Nephron (organoid): ENCODE measurements around the gene SRC.

Experiments used
- H3K27ac Mint-ChIP-seq, 3 experiments: 2 replicates each; pipeline ENCODE4 v1.8.0; 2020; ENCODE audit warnings: mixed read lengths in 3 of 3, mild to moderate bottlenecking in 2 of 3, moderate library complexity in 1 of 3
- H3K27me3 Mint-ChIP-seq: 2 replicates; pipeline ENCODE4 v1.8.0; 2021; ENCODE audit warnings: low read depth, mild to moderate bottlenecking, moderate library complexity, mixed read lengths
- H3K36me3 Mint-ChIP-seq: 2 replicates; pipeline ENCODE4 v1.8.0; 2020; ENCODE audit warnings: low read depth, mixed read lengths
- H3K4me1 Mint-ChIP-seq: 2 replicates; pipeline ENCODE4 v1.8.0; 2020; ENCODE audit warnings: mixed read lengths
- H3K4me3 Mint-ChIP-seq, 3 experiments: 2 replicates each; pipeline ENCODE4 v1.8.0; 2020; ENCODE audit warnings: mild to moderate bottlenecking in 3 of 3, mixed read lengths in 3 of 3, moderate library complexity in 2 of 3
- H3K9me3 Mint-ChIP-seq: 2 replicates; pipeline ENCODE4 v1.8.0; 2020; ENCODE audit warnings: mixed read lengths
- TF ChIP-seq, protein P1 (sequence below), 3 experiments: fragments of 200-600 bp; sonication (generic); IDR thresholded peaks; one replicate each; pipeline ENCODE4 v1.5.0; 2021; ENCODE audit warnings: antibody characterized with exemption in 3 of 3; ENCODE audit not compliant: unreplicated experiment in 3 of 3

The SRC gene

DNA sequence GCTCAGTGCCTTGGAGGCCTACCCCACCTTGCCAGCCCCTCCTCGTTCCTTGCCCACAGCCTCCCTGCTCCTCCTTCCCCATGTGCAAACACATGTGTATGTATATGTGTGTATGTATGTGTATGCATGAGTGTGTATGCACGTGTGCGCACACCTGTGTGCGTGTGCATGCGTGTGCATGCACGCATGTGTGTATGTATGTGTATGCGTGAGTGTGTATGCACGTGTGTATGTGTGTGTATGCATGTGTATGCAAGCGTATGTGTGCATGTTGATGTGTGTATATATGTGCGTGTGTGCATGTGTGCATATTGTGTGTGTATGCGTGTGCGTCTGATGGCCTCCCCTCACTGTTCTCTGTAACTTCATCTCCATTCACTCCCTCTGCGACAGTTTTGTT, 74.7 kb downstream of the SRC start:
- Mint-ChIP-seq H3K36me3 (no peaks in the 10 kb centered on the region), H3K4me3 (no peak overlapping the region), H3K9me3 (no peaks in the 10 kb centered on the region), H3K4me1 (peaks cover 33% of the 10 kb centered on the region), H3K27me3 (peaks cover 13% of the 10 kb centered on the region), H3K27ac (peak overlapping the region; percentile 82 to 92 (median 85))
- TF ChIP-seq, protein P1, sequence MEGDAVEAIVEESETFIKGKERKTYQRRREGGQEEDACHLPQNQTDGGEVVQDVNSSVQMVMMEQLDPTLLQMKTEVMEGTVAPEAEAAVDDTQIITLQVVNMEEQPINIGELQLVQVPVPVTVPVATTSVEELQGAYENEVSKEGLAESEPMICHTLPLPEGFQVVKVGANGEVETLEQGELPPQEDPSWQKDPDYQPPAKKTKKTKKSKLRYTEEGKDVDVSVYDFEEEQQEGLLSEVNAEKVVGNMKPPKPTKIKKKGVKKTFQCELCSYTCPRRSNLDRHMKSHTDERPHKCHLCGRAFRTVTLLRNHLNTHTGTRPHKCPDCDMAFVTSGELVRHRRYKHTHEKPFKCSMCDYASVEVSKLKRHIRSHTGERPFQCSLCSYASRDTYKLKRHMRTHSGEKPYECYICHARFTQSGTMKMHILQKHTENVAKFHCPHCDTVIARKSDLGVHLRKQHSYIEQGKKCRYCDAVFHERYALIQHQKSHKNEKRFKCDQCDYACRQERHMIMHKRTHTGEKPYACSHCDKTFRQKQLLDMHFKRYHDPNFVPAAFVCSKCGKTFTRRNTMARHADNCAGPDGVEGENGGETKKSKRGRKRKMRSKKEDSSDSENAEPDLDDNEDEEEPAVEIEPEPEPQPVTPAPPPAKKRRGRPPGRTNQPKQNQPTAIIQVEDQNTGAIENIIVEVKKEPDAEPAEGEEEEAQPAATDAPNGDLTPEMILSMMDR (IDR thresholded peaks at IDR 0.05; ENCODE audit: unreplicated experiment in 3 of 3): no peak

DNA sequence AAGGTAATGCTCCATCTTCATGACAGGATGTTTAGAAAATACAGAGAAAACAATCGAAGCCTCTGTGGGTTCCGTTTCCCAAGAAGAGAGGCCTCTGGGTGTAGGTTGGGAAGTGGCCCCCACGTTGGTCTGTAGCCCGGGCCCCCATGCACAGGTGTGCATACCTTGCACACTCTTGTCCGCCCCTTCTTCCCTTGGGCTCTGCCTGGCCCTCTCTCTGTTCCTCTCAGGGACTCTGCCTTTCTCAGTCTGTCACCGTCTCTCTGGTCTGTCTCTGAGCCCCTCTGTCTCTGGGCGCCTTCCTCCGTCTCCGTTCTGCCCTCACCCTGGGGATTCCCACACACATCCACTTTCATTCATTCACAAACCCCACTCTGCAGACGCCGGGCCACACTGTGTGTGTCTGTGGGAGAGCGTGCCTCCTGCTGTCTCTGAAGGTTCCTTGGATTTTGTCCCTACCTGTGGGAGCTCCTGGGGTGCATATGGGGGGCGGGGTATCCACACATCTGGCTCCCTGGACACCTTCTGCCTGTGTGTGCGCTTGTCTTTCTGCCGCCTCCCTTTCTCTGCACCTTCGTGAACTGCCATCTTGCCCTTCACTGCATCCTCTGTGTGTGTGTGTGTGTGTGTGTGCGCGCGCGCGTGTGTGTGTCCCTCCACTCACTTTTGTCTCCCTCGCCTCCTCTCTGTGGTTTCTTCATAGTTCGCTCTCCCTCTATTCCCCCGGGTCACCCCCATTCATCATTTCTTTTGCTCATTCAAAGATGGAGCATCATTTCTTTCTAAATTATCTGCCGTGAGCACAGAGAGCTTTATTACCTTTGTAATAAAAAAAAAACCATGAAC, 75.3 kb downstream of the SRC start:
- no peaks in the 10 kb centered on the region for H3K36me3 Mint-ChIP-seq

DNA sequence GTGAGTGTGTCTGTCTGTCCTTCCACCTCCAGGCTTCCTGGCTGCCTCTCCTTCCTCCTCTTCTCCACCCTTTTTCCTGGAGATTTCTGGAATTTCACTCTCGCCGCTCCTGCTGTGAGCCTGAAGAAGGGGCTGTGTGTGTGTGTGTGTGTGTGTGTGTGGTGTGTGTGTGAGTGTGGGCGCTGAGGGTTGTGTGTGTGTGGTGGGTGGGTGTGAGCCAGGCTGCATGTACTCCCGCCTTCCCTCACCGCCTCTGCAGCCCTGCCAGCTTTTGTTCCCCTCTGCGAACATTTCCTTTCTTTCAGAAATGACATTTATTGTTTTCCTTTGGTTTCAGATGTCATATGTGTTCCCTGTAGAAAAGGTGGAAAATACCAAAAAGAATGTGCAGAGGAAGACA, 76.0 kb downstream of the SRC start:
- Mint-ChIP-seq H3K27me3 (peaks cover 9% of the 10 kb centered on the region), H3K9me3 (no peaks in the 10 kb centered on the region), H3K4me1 (peaks cover 24% of the 10 kb centered on the region), H3K27ac (peak overlapping the region; percentile 82 to 92 (median 85)), H3K36me3 (no peaks in the 10 kb centered on the region), H3K4me3 (peak overlapping the region; percentile 4 to 46 (median 24))
- TF ChIP-seq, protein P1 (IDR thresholded peaks at IDR 0.05; ENCODE audit: unreplicated experiment in 3 of 3): no peak

More for the DNA sequence above, 75.3 kb downstream of the SRC start:
- TF ChIP-seq, protein P1 (IDR thresholded peaks at IDR 0.05; ENCODE audit: unreplicated experiment in 3 of 3): no peak
- H3K9me3 Mint-ChIP-seq: no peaks in the 10 kb centered on the region
- peak overlapping the region in 1 of 3 experiments; percentile 46 for H3K4me3 Mint-ChIP-seq
- H3K4me1 Mint-ChIP-seq: peaks cover 29% of the 10 kb centered on the region
- peaks cover 9% of the 10 kb centered on the region for H3K27me3 Mint-ChIP-seq
- peak overlapping the region; percentile 82 to 92 (median 85) for H3K27ac Mint-ChIP-seq

DNA sequence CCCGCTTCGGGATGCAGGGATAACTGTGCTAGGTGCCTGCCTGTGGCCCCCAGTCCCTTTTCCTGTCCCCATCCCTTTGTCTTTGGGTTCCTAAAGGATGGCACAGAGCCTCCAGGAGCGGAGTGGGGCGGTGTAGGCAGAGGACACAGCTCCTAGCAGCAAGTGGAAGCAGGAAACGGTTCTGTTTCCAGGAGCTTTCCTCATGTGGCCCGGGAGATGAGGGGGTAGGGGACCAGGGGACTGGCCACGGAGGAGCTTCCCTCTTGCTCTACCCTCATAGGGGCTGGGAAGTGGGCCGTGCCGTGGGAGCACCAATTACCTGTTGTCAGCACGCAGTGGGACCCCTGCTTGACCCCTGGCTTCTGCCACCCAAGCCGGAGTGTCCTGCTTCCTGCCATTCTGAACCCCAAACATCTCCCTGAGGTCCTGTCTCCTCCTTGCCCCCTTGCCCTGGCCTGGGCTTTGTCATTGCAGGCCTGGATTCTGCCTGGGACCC, 76.9 kb downstream of the SRC start:
- Mint-ChIP-seq H3K4me1 (peaks cover 23% of the 10 kb centered on the region), H3K36me3 (no peaks in the 10 kb centered on the region), H3K27ac (peak overlapping the region; percentile 82 to 92 (median 85)), H3K4me3 (no peak overlapping the region), H3K9me3 (no peaks in the 10 kb centered on the region), H3K27me3 (peaks cover 9% of the 10 kb centered on the region)
- TF ChIP-seq, protein P1 (IDR thresholded peaks at IDR 0.05; ENCODE audit: unreplicated experiment in 3 of 3): no peak

DNA sequence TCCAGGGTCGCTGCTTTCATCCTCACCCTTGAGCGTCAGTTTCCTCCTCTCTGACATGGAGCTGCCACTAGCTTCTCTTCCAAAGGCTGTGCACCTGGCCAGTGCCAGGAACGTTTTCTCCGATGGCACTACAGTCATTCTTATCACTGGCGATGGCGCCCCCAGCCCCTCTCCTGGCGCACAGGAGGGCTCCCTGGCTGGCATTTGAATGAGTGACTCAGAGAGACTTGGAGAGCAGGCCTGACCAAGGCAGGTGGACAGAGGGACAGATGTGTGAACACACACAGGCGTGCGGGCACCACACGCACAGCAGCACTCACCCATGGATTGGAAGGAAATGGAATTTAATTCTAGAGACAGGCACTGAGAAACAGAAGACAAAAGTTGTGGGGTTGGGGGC, 77.6 kb downstream of the SRC start:
- H3K36me3 Mint-ChIP-seq: no peaks in the 10 kb centered on the region
- TF ChIP-seq, protein P1 (IDR thresholded peaks at IDR 0.05; ENCODE audit: unreplicated experiment in 3 of 3): no peak
- H3K4me1 Mint-ChIP-seq: peaks cover 23% of the 10 kb centered on the region
- H3K27me3 Mint-ChIP-seq: peaks cover 9% of the 10 kb centered on the region
- no peak overlapping the region for H3K27ac Mint-ChIP-seq
- no peak overlapping the region for H3K4me3 Mint-ChIP-seq
- H3K9me3 Mint-ChIP-seq: no peaks in the 10 kb centered on the region
